HFF-Myc (cell line): ENCODE measurements around the gene CDCP2.
"Not testable (repeated sequence)": the region's sequence is repeated elsewhere in the genome, so short reads cannot be mapped to it uniquely, and the experiment has no call there.

Experiments used
- DNase-seq: peaks from one replicate; pipeline ENCODE4 v3.0.0-alpha.2; 2011; ENCODE audit warnings: low read depth; ENCODE audit errors: extremely low read depth
- H3K4me3 ChIP-seq: replicated peaks from 2 replicates; pipeline ENCODE4 v1.5.1; 2011; ENCODE audit warnings: low read depth, mild to moderate bottlenecking, control low read depth, low read length
- CTCF ChIP-seq: IDR thresholded peaks from 2 replicates; pipeline ENCODE4 v1.5.1; 2012; ENCODE audit warnings: mild to moderate bottlenecking, low read depth, low read length, control low read depth; ENCODE audit errors: missing control alignments

CDCP2 gene

GRCh38 chr1:54169068-54169467, 16.3 kb upstream of the CDCP2 start:
- DNase-seq = no peak
- TF ChIP-seq CTCF = no peak
- no peak overlapping the region for H3K4me3 ChIP-seq

DNA sequence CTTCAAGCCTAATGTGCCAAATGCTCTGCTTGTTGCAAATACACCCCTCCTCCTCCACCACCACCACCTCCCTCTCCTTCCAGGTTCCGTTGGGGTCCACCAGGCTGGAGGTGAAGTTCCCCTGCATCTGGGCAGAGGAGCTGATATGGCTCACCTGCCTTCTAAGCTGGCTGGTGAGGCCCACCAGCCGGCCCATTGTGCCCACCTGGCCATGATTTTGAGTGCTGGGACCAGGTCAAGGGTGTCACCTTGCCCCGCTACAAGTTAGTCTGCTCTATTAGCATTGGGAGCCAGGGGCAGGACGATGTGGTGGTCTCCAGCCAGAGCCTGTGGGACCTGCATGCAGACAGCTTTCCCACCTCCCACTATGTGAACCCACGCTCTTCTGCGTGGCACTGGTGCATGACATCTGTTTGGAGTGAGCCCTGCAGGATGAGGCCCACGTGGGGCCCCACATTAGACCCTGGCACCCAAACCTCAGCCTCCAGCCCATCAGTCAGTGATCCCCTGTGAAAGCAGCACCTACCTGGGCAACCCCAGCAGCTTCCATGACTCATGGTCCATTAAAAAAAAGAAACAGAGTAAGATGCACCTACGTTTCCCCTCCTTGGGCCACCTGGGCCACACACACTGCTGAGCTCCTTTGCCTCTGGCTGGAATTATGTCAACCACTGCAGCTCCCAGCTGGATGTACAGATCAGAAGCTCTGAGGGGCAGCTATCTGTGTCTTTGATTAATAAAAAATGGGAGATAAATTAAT, 15.6 kb upstream of the CDCP2 start:
- no peak overlapping the region for H3K4me3 ChIP-seq
- no peak for TF ChIP-seq CTCF
- no peak for DNase-seq

DNA sequence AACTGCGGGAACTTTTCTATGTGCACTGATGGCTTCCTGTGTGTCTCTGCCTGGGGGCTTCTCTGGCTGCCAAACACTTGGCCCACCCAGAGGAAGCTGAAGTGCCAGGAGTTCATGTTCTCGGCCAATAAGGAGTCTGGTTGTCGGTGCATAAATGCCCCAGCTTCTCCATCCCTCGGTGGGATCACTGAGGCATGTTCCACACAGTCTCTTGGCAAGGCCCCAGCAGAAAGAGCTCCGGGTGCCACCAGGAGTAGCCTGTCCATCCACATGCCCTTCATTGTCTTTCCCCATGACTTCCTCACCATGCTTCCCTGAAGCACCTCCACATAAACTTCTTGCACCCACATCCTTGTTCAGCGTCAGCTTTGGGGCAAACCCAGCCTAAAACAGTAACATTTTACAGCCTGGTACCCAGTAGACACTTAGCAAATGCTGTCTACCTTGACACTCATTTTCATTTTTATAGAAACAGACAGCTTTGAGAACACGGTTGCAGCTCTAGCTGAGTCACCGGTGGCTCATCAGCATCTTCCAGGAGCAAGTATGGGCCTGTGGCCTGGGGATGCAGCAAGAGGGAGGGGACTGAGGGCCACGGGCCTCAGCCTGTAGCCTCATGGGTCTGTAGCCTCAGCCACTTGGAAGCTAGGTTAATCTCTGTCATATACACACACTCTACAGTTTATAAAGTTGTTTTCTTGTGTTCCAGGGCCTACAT, 14.8 kb upstream of the CDCP2 start:
- no peak for TF ChIP-seq CTCF
- peak; percentile 12 for DNase-seq
- H3K4me3 ChIP-seq = no peak overlapping the region

- H3K4me3 ChIP-seq, DNase-seq: not testable (repeated sequence)
Observed at GRCh38 chr1:54166357-54166756, 13.6 kb upstream of the CDCP2 start.

DNA sequence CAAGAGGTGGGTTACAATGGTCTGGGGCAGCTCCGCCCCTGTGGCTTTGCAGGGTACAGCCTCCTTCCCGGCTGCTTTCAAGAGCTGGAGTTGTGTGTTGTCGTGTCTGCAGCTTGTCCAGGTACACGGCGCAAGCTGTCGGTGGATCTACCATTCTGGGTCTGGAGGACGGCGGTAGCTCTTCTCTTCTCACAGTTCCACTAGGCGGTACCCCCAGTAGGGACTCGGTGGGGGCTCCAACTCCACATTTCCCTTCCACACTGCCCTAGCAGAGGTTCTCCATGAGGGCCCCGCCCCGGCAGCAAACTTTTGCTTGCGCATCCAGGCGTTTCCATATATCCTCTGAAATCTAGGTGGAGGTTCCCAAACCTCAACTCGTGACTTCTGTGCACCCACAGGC, 12.3 kb upstream of the CDCP2 start:
- H3K4me3 ChIP-seq = no peak overlapping the region
- TF ChIP-seq CTCF = no peak
- no peak for DNase-seq

GRCh38 chr1:54163573-54163972, 10.8 kb upstream of the CDCP2 start:
- TF ChIP-seq CTCF = no peak
- no peak for DNase-seq
- H3K4me3 ChIP-seq = no peak overlapping the region

- DNase-seq = no peak
- no peak for TF ChIP-seq CTCF
- no peak overlapping the region for H3K4me3 ChIP-seq
Observed at GRCh38 chr1:54163051-54163450, 10.3 kb upstream of the CDCP2 start.
